ENCODE measurements around the gene SEPTIN2. TPM values are rescaled to one million over a fixed set of nuclear protein-coding genes. Genes with fewer than 3 reads are reported as not detected.
"Not testable (repeated sequence)": the region's sequence is repeated elsewhere in the genome, so short reads cannot be mapped to it uniquely, and the experiment has no call there.

SEPTIN2 gene
- total and polyA plus RNA-seq, 3 experiments from 2014 or later, result 187 to 319 (median 301) TPM

DNA sequence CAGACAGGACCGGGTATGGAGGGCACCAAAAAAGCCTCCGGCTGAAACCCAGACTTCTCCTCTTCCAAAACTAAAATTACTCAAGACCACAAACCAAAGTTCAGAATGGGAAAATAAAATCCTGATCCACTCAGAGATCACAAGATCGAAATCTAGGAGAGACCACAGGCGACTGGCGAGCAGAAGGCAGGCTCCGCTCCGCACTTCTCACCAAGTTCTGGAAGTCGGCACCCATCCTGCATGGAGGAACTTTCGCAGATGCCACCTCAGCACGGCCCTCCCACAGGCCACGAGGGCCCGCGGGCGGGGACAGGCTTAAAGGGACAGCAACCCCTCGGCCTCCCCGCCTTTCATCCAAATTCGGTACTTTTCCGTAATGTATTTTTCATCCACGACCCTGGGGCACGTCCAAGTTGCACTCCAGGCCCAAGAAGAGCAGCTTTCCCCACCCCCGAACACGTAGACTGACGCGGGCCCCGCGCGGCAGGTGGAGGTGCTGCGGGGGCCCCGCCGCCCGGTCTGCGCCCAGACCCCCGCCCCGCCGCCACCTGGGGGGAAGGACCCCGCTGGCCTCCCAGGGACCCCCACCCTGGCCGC, 43.9 kb upstream of the SEPTIN2 start:
- peak overlapping the region; percentile 54 to 96 (median 93) for H3K27ac Mint-ChIP-seq
- peak overlapping the region; percentile 91 to 98 (median 96) for H3K4me3 Mint-ChIP-seq
- Histone ChIP-seq H3K9me3 (ENCODE audit: low read length) (no peaks in the 10 kb centered on the region), H3K4me3 (ENCODE audit: low read length) (peak overlapping the region; percentile 60), H3K27me3 (ENCODE audit: insufficient read depth, low read length, poor library complexity, severe bottlenecking) (no peaks in the 10 kb centered on the region), H3K4me1 (ENCODE audit: insufficient read depth, low read length) (peaks cover 21% of the 10 kb centered on the region), H3K36me3 (ENCODE audit: insufficient read depth, low read length) (peaks cover 4% of the 10 kb centered on the region), H3K27ac (ENCODE audit: low read depth, low read length) (no peak overlapping the region)
- ChIA-PET POLR2A (no interaction called here), CTCF (no interaction called here)
- H3K27me3 Mint-ChIP-seq, result peaks cover 0 to 2% of the 10 kb centered on the region in 2 donors
- peaks cover 0 to 31% (median 2%) of the 10 kb centered on the region in 3 donors for H3K36me3 Mint-ChIP-seq
- H3K9me3 Mint-ChIP-seq, result peaks cover 0 to 3% (median 0%) of the 10 kb centered on the region in 5 donors
- H3K4me1 Mint-ChIP-seq, result peaks cover 45 to 70% (median 59%) of the 10 kb centered on the region in 3 donors
- peak; percentile 39 to 69 (median 48) for DNase-seq

DNA sequence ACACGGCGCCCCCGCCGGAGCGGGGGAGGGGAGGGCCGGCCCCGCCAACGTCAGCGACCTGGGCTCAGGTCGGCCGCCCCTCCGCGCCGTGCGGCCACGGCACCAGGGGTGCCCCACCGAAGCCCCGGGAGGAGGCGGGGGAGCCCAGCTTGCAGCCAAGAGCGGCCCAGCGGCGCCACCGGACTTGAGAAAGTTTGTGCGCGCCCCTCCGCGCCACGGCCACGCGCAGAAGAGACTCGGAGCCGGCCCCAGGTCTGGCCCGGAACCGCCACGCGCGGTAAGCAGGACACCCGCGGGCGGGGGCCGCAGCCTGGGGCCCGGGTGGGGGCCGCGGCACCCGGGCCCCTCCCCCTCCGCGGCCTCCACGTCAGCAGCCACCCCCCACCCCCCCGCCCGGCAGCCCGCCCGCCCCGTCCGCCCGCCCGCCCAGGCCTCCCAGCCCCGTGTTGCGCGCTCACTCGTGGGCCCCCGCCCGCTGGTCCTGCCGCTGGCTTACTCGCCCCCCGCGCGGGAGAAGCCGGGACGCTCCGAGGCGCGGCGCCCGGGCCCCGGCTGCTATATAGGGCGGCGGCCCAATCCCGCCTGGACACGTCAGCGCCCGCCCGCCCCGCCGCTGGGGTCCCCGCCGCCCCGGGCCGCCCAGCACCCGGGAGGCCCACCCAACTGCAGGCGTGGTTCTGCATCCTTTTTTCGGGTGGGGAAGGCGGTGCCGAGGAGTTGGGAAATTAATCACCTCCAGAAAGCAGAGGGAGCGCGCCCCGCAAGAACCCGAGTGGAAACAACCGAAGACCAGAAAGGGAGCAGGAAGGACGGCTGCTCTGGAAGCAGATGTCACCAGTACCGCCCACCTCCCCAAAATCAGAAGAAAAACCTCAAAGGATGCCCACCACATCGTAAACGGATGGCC, 43.2 kb upstream of the SEPTIN2 start:
- Histone ChIP-seq H3K36me3 (ENCODE audit: insufficient read depth, low read length) (peaks cover 3% of the 10 kb centered on the region), H3K27me3 (ENCODE audit: insufficient read depth, low read length, poor library complexity, severe bottlenecking) (no peaks in the 10 kb centered on the region), H3K4me1 (ENCODE audit: insufficient read depth, low read length) (peaks cover 21% of the 10 kb centered on the region), H3K9me3 (ENCODE audit: low read length) (no peaks in the 10 kb centered on the region), H3K4me3 (ENCODE audit: low read length) (peak overlapping the region; percentile 60), H3K27ac (ENCODE audit: low read depth, low read length) (no peak overlapping the region)
- Mint-ChIP-seq H3K4me1 (peaks cover 42 to 63% (median 59%) of the 10 kb centered on the region in 3 donors), H3K27ac (peak overlapping the region in 6 of 8 donors; percentile 61 to 95 (median 79)), H3K4me3 (peak overlapping the region; percentile 66 to 82 (median 81)), H3K9me3 (peaks cover 0 to 3% (median 0%) of the 10 kb centered on the region in 5 donors), H3K27me3 (peaks cover 0 to 2% of the 10 kb centered on the region in 2 donors), H3K36me3 (peaks cover 0 to 23% (median 2%) of the 10 kb centered on the region in 3 donors)
- ChIA-PET CTCF (no interaction called here), POLR2A (interaction anchor here (0.6 kb wide), 1 partner anchor 178 kb away, joined by 3 read pairs; no protein-coding TSS in a partner anchor)
- peak; percentile 38 to 64 (median 56) for DNase-seq

DNA sequence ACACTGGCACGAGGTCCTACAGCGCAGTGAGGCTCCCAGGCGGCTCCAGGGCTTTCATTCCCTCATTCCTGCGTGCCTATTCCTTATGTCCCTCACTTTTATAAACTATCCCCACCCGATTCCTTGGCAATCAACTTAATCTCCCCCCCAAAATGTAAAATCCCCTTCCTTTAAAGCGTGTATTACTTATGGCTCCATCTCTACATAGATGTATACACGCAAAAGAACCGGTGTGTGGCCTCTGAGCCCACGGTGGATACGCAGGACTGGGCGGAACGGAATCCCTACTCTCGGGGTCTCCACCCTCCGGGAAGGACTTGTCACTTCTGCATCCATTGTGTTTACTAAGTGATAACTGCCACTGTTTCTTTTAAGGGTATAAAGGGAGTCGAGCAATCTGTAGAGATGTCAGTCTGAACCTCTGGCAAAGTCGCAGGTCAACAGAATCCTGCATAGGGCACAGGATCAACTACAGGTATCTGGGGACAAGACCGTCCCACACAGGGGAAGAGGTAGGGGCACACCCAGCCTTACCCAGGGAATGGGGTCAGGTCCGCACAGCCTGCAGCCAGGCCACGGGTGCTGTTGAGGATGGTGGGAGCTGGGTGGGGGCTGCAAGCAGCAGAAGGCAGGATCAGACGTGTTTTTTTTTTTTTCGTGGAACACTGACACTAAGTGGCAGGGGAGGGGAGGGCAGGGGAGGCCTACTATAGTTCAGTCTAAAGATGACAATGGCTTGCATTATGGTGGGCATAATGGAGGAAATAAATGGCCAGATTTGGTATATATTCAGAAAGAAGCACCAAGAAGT, 42.3 kb upstream of the SEPTIN2 start:
- H3K36me3 Mint-ChIP-seq, result peaks cover 0 to 14% (median 2%) of the 10 kb centered on the region in 3 donors
- Histone ChIP-seq H3K27ac (ENCODE audit: low read depth, low read length) (no peak overlapping the region), H3K9me3 (ENCODE audit: low read length) (no peaks in the 10 kb centered on the region), H3K4me3 (ENCODE audit: low read length) (peak overlapping the region; percentile 50), H3K27me3 (ENCODE audit: insufficient read depth, low read length, poor library complexity, severe bottlenecking) (no peaks in the 10 kb centered on the region), H3K36me3 (ENCODE audit: insufficient read depth, low read length) (no peaks in the 10 kb centered on the region), H3K4me1 (ENCODE audit: insufficient read depth, low read length) (peaks cover 21% of the 10 kb centered on the region)
- peak in 1 of 5 donors; percentile 5 for DNase-seq
- ChIA-PET CTCF (interaction anchor here (0.5 kb wide), 1 partner anchor 21 kb away, joined by 3 read pairs; no protein-coding TSS in a partner anchor), POLR2A (no interaction called here)
- H3K4me3 Mint-ChIP-seq, result peak overlapping the region; percentile 66 to 82 (median 81)
- H3K27ac Mint-ChIP-seq, result peak overlapping the region; percentile 50 to 95 (median 72)
- peaks cover 0 to 3% (median 0%) of the 10 kb centered on the region in 5 donors for H3K9me3 Mint-ChIP-seq
- H3K27me3 Mint-ChIP-seq, result peaks cover 0 to 2% of the 10 kb centered on the region in 2 donors
- peaks cover 36 to 60% (median 54%) of the 10 kb centered on the region in 3 donors for H3K4me1 Mint-ChIP-seq

DNA sequence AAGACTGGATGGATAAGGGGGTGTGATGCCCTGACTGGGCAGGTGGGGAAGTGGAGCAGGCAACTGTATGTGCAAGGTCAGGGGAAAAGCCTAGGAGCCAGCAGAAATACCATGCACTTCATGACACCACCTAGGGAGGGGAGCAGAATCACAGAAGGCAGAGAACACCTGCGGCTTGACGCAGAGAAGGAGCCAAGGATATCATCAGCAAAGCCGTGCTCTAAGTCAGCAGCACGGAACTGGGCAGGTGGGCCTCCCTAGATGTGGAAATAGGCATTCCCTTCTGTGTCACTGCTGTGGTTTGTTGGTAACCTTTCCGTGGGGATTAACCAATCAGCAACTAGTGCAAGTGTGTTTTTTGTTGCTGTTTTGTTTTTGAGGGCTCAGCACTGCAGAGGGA, 41.6 kb upstream of the SEPTIN2 start:
- no peaks in the 10 kb centered on the region for H3K27me3 ChIP-seq (ENCODE audit: insufficient read depth, low read length, poor library complexity, severe bottlenecking)
- ChIA-PET POLR2A (no interaction called here), CTCF (no interaction called here)
- H3K4me3 Mint-ChIP-seq, result peak overlapping the region; percentile 23 to 82 (median 79)
- peaks cover 0 to 2% of the 10 kb centered on the region in 2 donors for H3K27me3 Mint-ChIP-seq
- peak overlapping the region in 7 of 8 donors; percentile 9 to 83 (median 60) for H3K27ac Mint-ChIP-seq
- H3K4me1 ChIP-seq (ENCODE audit: insufficient read depth, low read length), result peaks cover 21% of the 10 kb centered on the region
- H3K4me1 Mint-ChIP-seq, result peaks cover 32 to 53% (median 49%) of the 10 kb centered on the region in 3 donors
- H3K27ac ChIP-seq (ENCODE audit: low read depth, low read length), result no peak overlapping the region
- no peaks in the 10 kb centered on the region for H3K9me3 ChIP-seq (ENCODE audit: low read length)
- H3K9me3 Mint-ChIP-seq, result peaks cover 0 to 3% (median 0%) of the 10 kb centered on the region in 5 donors
- DNase-seq, result no peak
- peaks cover 0 to 8% (median 2%) of the 10 kb centered on the region in 3 donors for H3K36me3 Mint-ChIP-seq
- no peaks in the 10 kb centered on the region for H3K36me3 ChIP-seq (ENCODE audit: insufficient read depth, low read length)
- H3K4me3 ChIP-seq (ENCODE audit: low read length), result no peak overlapping the region

DNA sequence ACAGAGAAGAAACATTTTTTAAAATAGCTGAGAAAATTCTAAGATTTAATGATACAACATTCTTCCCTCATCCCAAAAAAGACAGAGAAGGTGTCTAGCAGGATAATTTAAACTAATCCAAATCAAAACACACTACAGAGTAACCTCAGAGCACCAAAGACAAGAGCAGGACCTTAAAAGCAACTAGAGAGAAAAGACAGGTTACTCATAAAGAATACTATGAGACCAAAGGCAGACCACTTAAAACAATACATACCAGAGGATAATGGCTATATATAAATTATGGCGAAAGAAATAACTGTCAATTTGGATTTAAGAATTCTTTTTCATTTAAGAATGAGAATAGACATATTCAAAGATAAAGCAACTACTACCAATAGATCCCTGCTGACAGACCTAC, 40.2 kb upstream of the SEPTIN2 start:
- no peaks in the 10 kb centered on the region for H3K36me3 ChIP-seq (ENCODE audit: insufficient read depth, low read length)
- Mint-ChIP-seq H3K4me1 (peaks cover 27 to 46% (median 36%) of the 10 kb centered on the region in 3 donors), H3K9me3 (peaks cover 0 to 3% (median 0%) of the 10 kb centered on the region in 5 donors), H3K4me3 (peak overlapping the region in 1 of 7 donors; percentile 1), H3K27me3 (peaks cover 0 to 2% of the 10 kb centered on the region in 2 donors), H3K36me3 (peaks cover 0 to 8% (median 2%) of the 10 kb centered on the region in 3 donors), H3K27ac (no peak overlapping the region)
- H3K27ac ChIP-seq (ENCODE audit: low read depth, low read length), result no peak overlapping the region
- H3K27me3 ChIP-seq (ENCODE audit: insufficient read depth, low read length, poor library complexity, severe bottlenecking), result no peaks in the 10 kb centered on the region
- ChIA-PET POLR2A (interaction anchor here (0.6 kb wide), 1 partner anchor 89 kb away, joined by 3 read pairs; no protein-coding TSS in a partner anchor), CTCF (interaction anchor here (0.8 kb wide), 1 partner anchor 67 kb away, joined by 3 read pairs; no protein-coding TSS in a partner anchor)
- no peak overlapping the region for H3K4me3 ChIP-seq (ENCODE audit: low read length)
- no peaks in the 10 kb centered on the region for H3K9me3 ChIP-seq (ENCODE audit: low read length)
- no peak for DNase-seq
- H3K4me1 ChIP-seq (ENCODE audit: insufficient read depth, low read length), result peaks cover 21% of the 10 kb centered on the region

DNA sequence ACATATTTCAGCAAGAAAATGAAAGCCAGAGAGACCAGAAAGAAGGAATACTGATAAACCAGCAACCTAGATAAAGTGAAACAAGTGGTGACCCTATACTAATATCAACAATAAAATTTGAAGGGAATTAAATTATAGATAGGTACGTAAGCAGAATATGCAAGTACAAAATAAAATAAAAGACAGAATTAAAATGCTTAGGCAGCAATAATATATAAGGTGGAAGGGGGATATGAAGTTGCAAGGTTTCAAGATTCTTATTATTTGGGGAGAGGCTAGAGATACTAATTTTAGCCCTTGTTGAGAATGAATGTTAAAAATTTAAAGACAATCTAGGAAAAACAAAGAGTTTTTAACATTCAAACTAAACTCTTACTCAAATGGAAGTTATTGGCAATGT, 39.8 kb upstream of the SEPTIN2 start:
- POLR2A ChIA-PET, result interaction anchor here (0.6 kb wide), 1 partner anchor 90 kb away, joined by 3 read pairs; no protein-coding TSS in a partner anchor
- peak overlapping the region in 1 of 8 donors; percentile 51 for H3K27ac Mint-ChIP-seq
- no peak for DNase-seq
- Histone ChIP-seq H3K4me1 (ENCODE audit: insufficient read depth, low read length) (peaks cover 19% of the 10 kb centered on the region), H3K9me3 (ENCODE audit: low read length) (no peaks in the 10 kb centered on the region), H3K27me3 (ENCODE audit: insufficient read depth, low read length, poor library complexity, severe bottlenecking) (no peaks in the 10 kb centered on the region), H3K27ac (ENCODE audit: low read depth, low read length) (no peak overlapping the region), H3K4me3 (ENCODE audit: low read length) (no peak overlapping the region), H3K36me3 (ENCODE audit: insufficient read depth, low read length) (no peaks in the 10 kb centered on the region)
- H3K9me3 Mint-ChIP-seq, result peaks cover 0 to 3% (median 0%) of the 10 kb centered on the region in 5 donors
- peaks cover 0 to 8% (median 2%) of the 10 kb centered on the region in 3 donors for H3K36me3 Mint-ChIP-seq
- H3K4me3 Mint-ChIP-seq, result no peak overlapping the region
- CTCF ChIA-PET, result interaction anchor here (0.8 to 1.9 kb wide), 2 partner anchors 8 to 66 kb away, joined by 3 to 4 read pairs; no protein-coding TSS in a partner anchor
- peaks cover 0 to 2% of the 10 kb centered on the region in 2 donors for H3K27me3 Mint-ChIP-seq
- peaks cover 23 to 42% (median 32%) of the 10 kb centered on the region in 3 donors for H3K4me1 Mint-ChIP-seq

DNA sequence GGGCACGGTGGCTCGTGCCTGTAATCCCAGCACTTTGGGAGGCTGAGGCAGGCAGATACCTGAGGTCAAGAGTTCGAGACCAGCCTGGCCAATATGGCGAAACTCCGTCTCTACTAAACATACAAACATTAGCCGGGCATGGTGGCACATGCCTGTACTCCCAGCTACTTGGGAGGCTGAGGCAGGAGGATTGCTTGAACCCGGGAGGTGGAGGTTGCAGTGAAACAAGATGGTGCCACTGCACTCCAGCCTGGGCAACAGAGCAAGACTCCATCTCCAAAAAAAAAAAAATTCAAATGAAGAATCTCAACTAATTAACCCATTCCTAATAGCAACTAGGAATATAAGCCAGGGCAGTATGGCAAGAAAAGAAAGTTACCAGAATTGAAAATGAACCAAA, 37.4 kb upstream of the SEPTIN2 start:
- H3K27me3 Mint-ChIP-seq; H3K4me3 Mint-ChIP-seq; H3K9me3 Mint-ChIP-seq; H3K36me3 ChIP-seq (ENCODE audit: insufficient read depth, low read length); POLR2A ChIA-PET; H3K9me3 ChIP-seq (ENCODE audit: low read length); H3K27me3 ChIP-seq (ENCODE audit: insufficient read depth, low read length, poor library complexity, severe bottlenecking); CTCF ChIA-PET; DNase-seq; H3K27ac ChIP-seq (ENCODE audit: low read depth, low read length); H3K36me3 Mint-ChIP-seq; H3K4me3 ChIP-seq (ENCODE audit: low read length): not testable (repeated sequence)
- peaks cover 15 to 42% (median 35%) of the 10 kb centered on the region in 3 donors for H3K4me1 Mint-ChIP-seq
- peaks cover 12% of the 10 kb centered on the region for H3K4me1 ChIP-seq (ENCODE audit: insufficient read depth, low read length)
- peak overlapping the region in 1 of 8 donors; percentile 58 for H3K27ac Mint-ChIP-seq

Data from CD8-positive, alpha-beta memory T cell (primary cell).